IPS-20b (cell line): Measurements from ENCODE around the gene ARHGAP28.

Experiments used
- H3K27ac ChIP-seq: one replicate; pipeline ENCODE4 v1.5.1; 2013; ENCODE audit warnings: low read length
- H3K27me3 ChIP-seq: 2 replicates; pipeline ENCODE4 v1.6.1; 2013; ENCODE audit warnings: mild to moderate bottlenecking, low read length, inconsistent platforms; ENCODE audit not compliant: insufficient read depth
- H3K36me3 ChIP-seq: 2 replicates; pipeline ENCODE4 v1.6.1; 2013; ENCODE audit warnings: low read depth, mild to moderate bottlenecking, inconsistent platforms, low read length, moderate library complexity; ENCODE audit not compliant: insufficient read depth
- H3K4me1 ChIP-seq: 2 replicates; pipeline ENCODE4 v1.6.1; 2013; ENCODE audit warnings: mild to moderate bottlenecking, control low read depth, inconsistent platforms, low read length, moderate library complexity; ENCODE audit not compliant: insufficient read depth
- H3K4me3 ChIP-seq: 2 replicates; pipeline ENCODE4 v1.5.1; 2013; ENCODE audit warnings: mild to moderate bottlenecking, low read length, inconsistent platforms
- H3K9ac ChIP-seq: 2 replicates; pipeline ENCODE4 v1.6.1; 2013; ENCODE audit warnings: low read depth, mild to moderate bottlenecking, inconsistent platforms, low read length, moderate library complexity
- H3K9me3 ChIP-seq: 2 replicates; pipeline ENCODE4 v1.6.1; 2013; ENCODE audit warnings: mild to moderate bottlenecking, low read depth, low read length, inconsistent platforms; ENCODE audit not compliant: insufficient read depth

ARHGAP28 gene

DNA sequence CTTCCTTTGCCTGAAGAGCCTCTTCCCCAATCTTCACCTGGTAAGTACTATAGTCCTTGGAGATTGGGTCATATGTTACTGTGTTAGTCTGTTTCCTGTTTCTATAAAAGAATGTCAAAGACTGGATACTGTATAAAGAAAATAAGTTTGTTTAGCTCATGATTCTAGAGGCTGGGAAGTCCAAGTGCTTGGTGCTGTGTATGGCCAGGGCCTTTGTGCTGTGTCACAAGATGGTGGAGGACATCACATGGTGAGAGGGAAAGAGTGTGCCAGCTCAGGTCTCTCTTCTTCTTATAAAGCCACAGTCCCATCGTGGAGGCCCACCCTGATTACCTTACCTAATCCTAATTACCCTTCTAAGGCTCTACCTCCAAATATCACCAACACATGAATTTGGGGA lies 20.9 kb downstream of the ARHGAP28 start:
- Histone ChIP-seq H3K9me3 (0 out of 2 replicates have a peak, but pooled peaks cover 8% of the 10 kb centered on the region), H3K9ac (no peak overlapping the region), H3K4me3 (no peak overlapping the region), H3K36me3 (no peaks in the 10 kb centered on the region), H3K27ac (no peak overlapping the region), H3K27me3 (no peaks in the 10 kb centered on the region), H3K4me1 (peaks cover 38% of the 10 kb centered on the region)

GRCh38 chr18:6751222-6751621 lies 21.7 kb downstream of the ARHGAP28 start:
- peak overlapping the region; percentile 53; the same call in 1 of the 2 replicates for H3K9ac ChIP-seq
- H3K4me1 ChIP-seq = peaks cover 43% of the 10 kb centered on the region
- H3K27ac ChIP-seq = peak overlapping the region; percentile 92
- H3K36me3 ChIP-seq = no peaks in the 10 kb centered on the region
- H3K4me3 ChIP-seq = no peak overlapping the region
- no peaks in the 10 kb centered on the region for H3K27me3 ChIP-seq
- 0 out of 2 replicates have a peak, but pooled peaks cover 8% of the 10 kb centered on the region for H3K9me3 ChIP-seq

- Histone ChIP-seq H3K36me3 (no peaks in the 10 kb centered on the region), H3K27ac (peak overlapping the region; percentile 28), H3K9ac (peak overlapping the region; percentile 67), H3K27me3 (no peaks in the 10 kb centered on the region), H3K4me1 (peaks cover 43% of the 10 kb centered on the region), H3K9me3 (0 out of 2 replicates have a peak, but pooled peaks cover 8% of the 10 kb centered on the region), H3K4me3 (peak overlapping the region; percentile 45; the same call in 1 of the 2 replicates)
Observed at GRCh38 chr18:6752202-6752860, 22.8 kb downstream of the ARHGAP28 start.

DNA sequence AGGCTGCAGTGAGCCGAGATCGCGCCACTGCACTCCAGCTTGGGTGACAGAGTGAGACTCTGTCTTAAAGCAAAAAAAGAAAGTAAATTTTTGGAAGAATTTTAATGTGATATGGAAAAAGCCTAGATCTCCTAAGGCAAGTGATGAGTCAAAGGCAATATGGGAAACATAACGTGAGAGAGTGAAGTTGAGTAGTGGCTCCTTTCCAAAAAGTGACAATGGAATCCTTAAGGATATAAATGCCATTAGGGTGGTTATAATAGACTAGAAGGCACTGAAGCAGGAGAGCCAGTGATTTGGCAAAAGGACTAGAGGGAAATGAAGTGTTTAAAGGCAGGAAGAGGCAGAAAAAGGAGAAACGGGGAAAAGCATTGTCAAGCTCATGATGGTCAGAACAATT lies 25.6 kb downstream of the ARHGAP28 start:
- no peak overlapping the region for H3K27ac ChIP-seq
- H3K4me3 ChIP-seq = no peak overlapping the region
- H3K4me1 ChIP-seq = peaks cover 53% of the 10 kb centered on the region
- H3K36me3 ChIP-seq = no peaks in the 10 kb centered on the region
- 0 out of 2 replicates have a peak, but pooled peaks cover 4% of the 10 kb centered on the region for H3K9me3 ChIP-seq
- H3K27me3 ChIP-seq = no peaks in the 10 kb centered on the region
- no peak overlapping the region for H3K9ac ChIP-seq

DNA sequence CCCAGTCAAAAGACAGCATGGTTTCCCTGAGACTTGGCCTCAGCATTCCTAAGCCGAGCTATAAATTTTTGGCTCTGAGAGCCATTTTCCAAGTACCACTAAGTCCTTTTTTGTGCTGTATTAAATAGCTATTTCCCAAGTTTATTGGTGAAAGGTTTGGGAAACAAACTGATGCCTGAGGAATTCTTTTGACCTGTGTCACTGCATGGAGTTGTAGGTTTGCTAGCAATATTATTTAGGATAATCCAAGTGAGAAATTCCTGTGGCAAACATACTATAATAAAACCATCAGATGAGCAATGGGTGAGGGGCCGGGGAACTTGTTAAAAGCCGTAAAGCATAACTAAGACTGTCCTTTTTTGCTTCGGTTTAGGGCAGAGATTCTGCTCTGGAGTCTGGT lies 28.4 kb downstream of the ARHGAP28 start:
- H3K4me1 ChIP-seq = peaks cover 33% of the 10 kb centered on the region; the same call in 1 of the 2 replicates
- no peak overlapping the region for H3K27ac ChIP-seq
- H3K9me3 ChIP-seq = no peaks in the 10 kb centered on the region

GRCh38 chr18:6759579-6759978 lies 30.1 kb downstream of the ARHGAP28 start:
- Histone ChIP-seq H3K27ac (peak overlapping the region; percentile 40), H3K27me3 (no peaks in the 10 kb centered on the region), H3K4me1 (peaks cover 22% of the 10 kb centered on the region; the same call in 1 of the 2 replicates), H3K9ac (peak overlapping the region; percentile 18; the same call in 1 of the 2 replicates), H3K4me3 (no peak overlapping the region), H3K9me3 (no peaks in the 10 kb centered on the region), H3K36me3 (no peaks in the 10 kb centered on the region)

More for the DNA sequence above, 28.4 kb downstream of the ARHGAP28 start:
- Histone ChIP-seq H3K36me3 (no peaks in the 10 kb centered on the region), H3K27me3 (no peaks in the 10 kb centered on the region), H3K9ac (no peak overlapping the region), H3K4me3 (no peak overlapping the region)

DNA sequence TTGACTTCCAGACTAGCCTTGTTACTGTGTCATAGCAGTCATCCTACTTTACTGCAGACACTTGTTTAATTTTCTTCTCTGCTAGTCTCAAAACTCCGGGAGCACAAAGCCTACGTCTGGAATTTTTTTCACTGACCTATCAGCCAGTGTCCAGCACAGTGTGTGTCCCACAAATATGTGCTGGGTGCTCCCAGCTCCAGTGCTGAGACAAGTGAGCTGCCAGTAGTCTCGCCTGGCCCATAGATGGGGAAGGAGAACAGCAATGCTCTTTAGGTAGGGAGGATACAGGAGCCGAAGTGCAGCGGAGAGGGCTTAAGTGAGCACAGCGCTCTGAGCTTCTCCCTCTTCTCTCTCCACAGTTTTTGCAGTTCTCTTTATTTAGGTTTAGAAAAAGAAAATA lies 34.0 kb downstream of the ARHGAP28 start:
- Histone ChIP-seq H3K27ac (no peak overlapping the region), H3K9ac (no peak overlapping the region), H3K36me3 (no peaks in the 10 kb centered on the region), H3K27me3 (no peaks in the 10 kb centered on the region), H3K4me3 (no peak overlapping the region), H3K9me3 (no peaks in the 10 kb centered on the region), H3K4me1 (peaks cover 12% of the 10 kb centered on the region; the same call in 1 of the 2 replicates)

- Histone ChIP-seq H3K27ac (no peak overlapping the region), H3K36me3 (no peaks in the 10 kb centered on the region), H3K9me3 (no peaks in the 10 kb centered on the region), H3K9ac (no peak overlapping the region), H3K27me3 (no peaks in the 10 kb centered on the region), H3K4me1 (peaks cover 7% of the 10 kb centered on the region; the same call in 1 of the 2 replicates), H3K4me3 (no peak overlapping the region)
Observed at GRCh38 chr18:6764382-6764781, 34.9 kb downstream of the ARHGAP28 start.

DNA sequence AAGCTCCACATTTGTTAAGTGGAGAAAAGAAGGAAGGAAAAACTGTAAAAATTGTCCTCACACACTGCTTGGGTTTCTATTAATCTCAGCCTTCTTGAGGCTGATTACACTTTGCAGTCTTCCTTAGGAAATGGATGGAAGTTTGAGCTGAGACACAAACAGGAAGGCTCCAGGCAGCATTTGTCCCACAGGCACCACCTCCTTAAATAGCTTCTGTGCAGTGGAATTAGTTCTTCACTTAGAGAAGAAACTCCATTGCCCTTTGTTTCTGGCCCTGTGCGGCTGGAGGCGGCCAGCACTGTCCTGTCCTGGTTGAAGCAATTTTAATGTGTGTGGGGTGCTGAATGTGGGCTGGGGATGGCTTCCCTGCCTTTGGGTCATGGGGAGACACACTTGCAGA lies 44.3 kb downstream of the ARHGAP28 start:
- Histone ChIP-seq H3K4me3 (no peak overlapping the region), H3K9ac (no peak overlapping the region), H3K27ac (no peak overlapping the region), H3K4me1 (peaks cover 25% of the 10 kb centered on the region; the same call in 1 of the 2 replicates), H3K27me3 (no peaks in the 10 kb centered on the region), H3K36me3 (no peaks in the 10 kb centered on the region), H3K9me3 (no peaks in the 10 kb centered on the region)

GRCh38 chr18:6775237-6775636 lies 45.7 kb downstream of the ARHGAP28 start:
- no peak overlapping the region for H3K4me3 ChIP-seq
- H3K9ac ChIP-seq = no peak overlapping the region
- no peaks in the 10 kb centered on the region for H3K36me3 ChIP-seq
- no peaks in the 10 kb centered on the region for H3K9me3 ChIP-seq
- no peak overlapping the region for H3K27ac ChIP-seq
- no peaks in the 10 kb centered on the region for H3K27me3 ChIP-seq
- H3K4me1 ChIP-seq = peaks cover 25% of the 10 kb centered on the region; the same call in 1 of the 2 replicates

GRCh38 chr18:6775702-6776101 lies 46.2 kb downstream of the ARHGAP28 start:
- no peaks in the 10 kb centered on the region for H3K36me3 ChIP-seq
- no peak overlapping the region for H3K4me3 ChIP-seq
- H3K9ac ChIP-seq = no peak overlapping the region
- H3K27ac ChIP-seq = no peak overlapping the region
- H3K9me3 ChIP-seq = no peaks in the 10 kb centered on the region
- no peaks in the 10 kb centered on the region for H3K27me3 ChIP-seq
- H3K4me1 ChIP-seq = peaks cover 25% of the 10 kb centered on the region; the same call in 1 of the 2 replicates

- Histone ChIP-seq H3K36me3 (no peaks in the 10 kb centered on the region), H3K4me3 (no peak overlapping the region), H3K27me3 (no peaks in the 10 kb centered on the region), H3K9me3 (no peaks in the 10 kb centered on the region), H3K4me1 (peaks cover 28% of the 10 kb centered on the region; the same call in 1 of the 2 replicates), H3K27ac (no peak overlapping the region), H3K9ac (no peak overlapping the region)
Observed at GRCh38 chr18:6776188-6776587, 46.7 kb downstream of the ARHGAP28 start.
